HEK293 (cell line): ENCODE results near the gene LRRN2.

Experiments
- CTCF ChIA-PET: fragments of 350-600 bp; formaldehyde crosslinking; extraction: SDS; loops from one replicate; lab custom pipeline; 2021; ENCODE audit warnings: antibody characterized with exemption; lab: Yijun Ruan, JAX
- POLR2A ChIA-PET: fragments of 300-600 bp; formaldehyde crosslinking; extraction: SDS; loops from one replicate; lab custom pipeline; 2020; ENCODE audit warnings: antibody characterized with exemption, inconsistent platforms; lab: Yijun Ruan, JAX
- H3K27ac ChIP-seq: fragments of 200-500 bp; sonication (Bioruptor generic); 2 replicates; pipeline ENCODE4 v1.5.1; 2014; ENCODE audit warnings: low read depth, low read length, control low read depth, inconsistent platforms; ENCODE audit errors: extremely low read depth
- H3K36me3 ChIP-seq, 2 experiments: fragments of 200-500 bp in 1 of 2; sonication (Bioruptor generic) in 1 of 2; 1 replicate in 1 of 2; 2 replicates in 1 of 2; pipeline ENCODE4 v1.5.1; 2014 to 2017; ENCODE audit warnings: inconsistent platforms in 2 of 2, low read length in 2 of 2; ENCODE audit not compliant: control insufficient read depth in 2 of 2, insufficient read depth in 1 of 2
- H3K4me1 ChIP-seq: fragments of 200-500 bp; sonication (Bioruptor generic); 2 replicates; pipeline ENCODE4 v1.5.1; 2014; ENCODE audit warnings: mild to moderate bottlenecking, low read length, inconsistent platforms; ENCODE audit not compliant: control insufficient read depth, insufficient read depth
- H3K4me3 ChIP-seq: 2 replicates; pipeline ENCODE4 v1.5.1; 2011; ENCODE audit warnings: low read depth, mild to moderate bottlenecking, control low read depth, low read length, moderate library complexity
- H3K9me3 ChIP-seq: fragments of 200-500 bp; sonication (Bioruptor generic); 2 replicates; pipeline ENCODE4 v1.5.1; 2014; ENCODE audit warnings: low read depth, low read length, inconsistent platforms; ENCODE audit not compliant: control insufficient read depth, insufficient read depth
- ATF2 ChIP-seq: fragments of 450-650 bp; formaldehyde crosslinking; IDR thresholded peaks from 2 replicates; pipeline ENCODE4 v1.5.1; 2016; ENCODE audit warnings: missing biosample characterization, missing genetic modification characterization, low read depth
- FEZF1 ChIP-seq: fragments of 450-650 bp; formaldehyde crosslinking; IDR thresholded peaks from 2 replicates; pipeline ENCODE4 v1.5.1; 2016; ENCODE audit warnings: missing biosample characterization, missing genetic modification characterization
- GLIS1 ChIP-seq: fragments of 450-650 bp; formaldehyde crosslinking; IDR thresholded peaks from 2 replicates; pipeline ENCODE4 v1.5.1; 2016; ENCODE audit warnings: missing biosample characterization, missing genetic modification characterization
- KLF16 ChIP-seq: fragments of 450-650 bp; formaldehyde crosslinking; IDR thresholded peaks from 2 replicates; pipeline ENCODE4 v1.5.1; 2017; ENCODE audit warnings: missing biosample characterization, missing genetic modification characterization
- MEIS1 ChIP-seq: sonication (generic); formaldehyde crosslinking; IDR thresholded peaks from 2 replicates; pipeline ENCODE4 v1.8.1; 2022; ENCODE audit warnings: missing genetic modification reagents, mild to moderate bottlenecking, borderline replicate concordance
- MZF1 ChIP-seq: fragments of 450-650 bp; formaldehyde crosslinking; IDR thresholded peaks from 2 replicates; pipeline ENCODE4 v1.5.1; 2017; ENCODE audit warnings: missing biosample characterization, missing genetic modification characterization, borderline replicate concordance
- PATZ1 ChIP-seq: fragments of 450-650 bp; formaldehyde crosslinking; IDR thresholded peaks from 2 replicates; pipeline ENCODE4 v1.5.1; 2016; ENCODE audit warnings: missing biosample characterization, missing genetic modification characterization
- REST ChIP-seq: fragments of 450-650 bp; formaldehyde crosslinking; IDR thresholded peaks from 2 replicates; pipeline ENCODE4 v1.5.1; 2016; ENCODE audit warnings: missing biosample characterization, missing genetic modification characterization
- ZBTB21 ChIP-seq: fragments of 450-650 bp; formaldehyde crosslinking; IDR thresholded peaks from 2 replicates; pipeline ENCODE4 v1.5.1; 2017; ENCODE audit warnings: missing biosample characterization, missing genetic modification characterization
- ZEB2 ChIP-seq: fragments of 450-650 bp; formaldehyde crosslinking; IDR thresholded peaks from 2 replicates; pipeline ENCODE4 v1.5.1; 2016; ENCODE audit warnings: missing biosample characterization, missing genetic modification characterization
- ZFP37 ChIP-seq: fragments of 450-650 bp; formaldehyde crosslinking; IDR thresholded peaks from 2 replicates; pipeline ENCODE4 v1.5.1; 2016; ENCODE audit warnings: missing biosample characterization, missing genetic modification characterization
- ZIC2 ChIP-seq: fragments of 450-650 bp; formaldehyde crosslinking; IDR thresholded peaks from 2 replicates; pipeline ENCODE4 v1.5.1; 2016; ENCODE audit warnings: missing biosample characterization, missing genetic modification characterization
- ZNF10 ChIP-seq: fragments of 450-650 bp; formaldehyde crosslinking; IDR thresholded peaks from 2 replicates; pipeline ENCODE4 v1.5.1; 2017; ENCODE audit warnings: missing biosample characterization, missing genetic modification characterization
- ZNF114 ChIP-seq: fragments of 450-650 bp; formaldehyde crosslinking; IDR thresholded peaks from 2 replicates; pipeline ENCODE4 v1.5.0; 2017; ENCODE audit warnings: missing biosample characterization, missing genetic modification characterization
- ZNF174 ChIP-seq: fragments of 450-650 bp; formaldehyde crosslinking; IDR thresholded peaks from 2 replicates; pipeline ENCODE4 v1.5.0; 2017; ENCODE audit warnings: missing biosample characterization, mild to moderate bottlenecking, missing genetic modification characterization
- ZNF24 ChIP-seq: fragments of 450-650 bp; formaldehyde crosslinking; IDR thresholded peaks from 2 replicates; pipeline ENCODE4 v1.5.1; 2016; ENCODE audit warnings: missing biosample characterization, missing genetic modification characterization
- ZNF292 ChIP-seq: fragments of 450-650 bp; formaldehyde crosslinking; IDR thresholded peaks from 2 replicates; pipeline ENCODE4 v1.5.1; 2016; ENCODE audit warnings: low read depth, missing biosample characterization, missing genetic modification characterization, borderline replicate concordance
- ZNF341 ChIP-seq: fragments of 450-650 bp; formaldehyde crosslinking; IDR thresholded peaks from 2 replicates; pipeline ENCODE4; 2016; ENCODE audit warnings: low read depth, missing biosample characterization, missing genetic modification characterization
- ZNF404 ChIP-seq: fragments of 450-650 bp; formaldehyde crosslinking; IDR thresholded peaks from 2 replicates; pipeline ENCODE4 v1.5.1; 2017; ENCODE audit warnings: missing biosample characterization, missing genetic modification characterization
- ZNF449 ChIP-seq: fragments of 450-650 bp; formaldehyde crosslinking; IDR thresholded peaks from 2 replicates; pipeline ENCODE4 v1.5.1; 2017; ENCODE audit warnings: missing biosample characterization, mild to moderate bottlenecking, missing genetic modification characterization, moderate library complexity
- ZNF513 ChIP-seq: fragments of 450-650 bp; IDR thresholded peaks from 2 replicates; pipeline ENCODE4 v1.5.1; 2018; ENCODE audit warnings: missing biosample characterization, missing genetic modification characterization
- ZNF558 ChIP-seq: fragments of 450-650 bp; formaldehyde crosslinking; IDR thresholded peaks from 2 replicates; pipeline ENCODE4 v1.5.1; 2016; ENCODE audit warnings: missing biosample characterization, missing genetic modification characterization
- ZNF561 ChIP-seq: fragments of 450-650 bp; IDR thresholded peaks from 2 replicates; pipeline ENCODE4 v1.5.1; 2018; ENCODE audit warnings: missing biosample characterization, missing genetic modification characterization, borderline replicate concordance
- ZNF585B ChIP-seq: fragments of 450-650 bp; formaldehyde crosslinking; IDR thresholded peaks from 2 replicates; pipeline ENCODE4 v1.5.1; 2016; ENCODE audit warnings: missing biosample characterization, missing genetic modification characterization
- ZNF629 ChIP-seq: fragments of 450-650 bp; formaldehyde crosslinking; IDR thresholded peaks from 2 replicates; pipeline ENCODE4 v1.5.1; 2017; ENCODE audit warnings: missing biosample characterization, missing genetic modification characterization
- ZNF692 ChIP-seq: fragments of 450-650 bp; formaldehyde crosslinking; IDR thresholded peaks from 2 replicates; pipeline ENCODE4 v1.5.1; 2016; ENCODE audit warnings: missing biosample characterization, missing genetic modification characterization
- ZSCAN16 ChIP-seq: fragments of 450-650 bp; formaldehyde crosslinking; IDR thresholded peaks from 2 replicates; pipeline ENCODE4 v1.5.1; 2016; ENCODE audit warnings: missing biosample characterization, missing genetic modification characterization

Gene LRRN2

GRCh38 chr1:204726478-204726877, 40.9 kb upstream of the LRRN2 start:
- H3K4me1 ChIP-seq, result peaks cover 2% of the 10 kb centered on the region
- no peaks in the 10 kb centered on the region for H3K9me3 ChIP-seq
- H3K4me3 ChIP-seq, result no peak overlapping the region
- no peaks in the 10 kb centered on the region for H3K36me3 ChIP-seq
- POLR2A ChIA-PET, result no interaction called here
- CTCF ChIA-PET, result interaction anchor here (1.2 to 3.4 kb wide), 4 partner anchors 20 to 81 kb away, joined by 3 to 14 read pairs (median 8); no protein-coding TSS in a partner anchor
- no peak overlapping the region for H3K27ac ChIP-seq
- TF ChIP-seq ZNF629 (tag by site-specific recombination), result peak; percentile 89
- TF ChIP-seq REST (tag by site-specific recombination), result no peak
- no peak for TF ChIP-seq KLF16
- peak; percentile 39; the same call in 1 of the 2 replicates for TF ChIP-seq ZNF449 (tag by site-specific recombination)
- TF ChIP-seq ZNF585B (tag by site-specific recombination), result no peak
- TF ChIP-seq MZF1 (tag by site-specific recombination), result peak; percentile 67; the same call in 1 of the 2 replicates
- TF ChIP-seq ZSCAN16 (tag by site-specific recombination), result no peak
- peak; percentile 80; the same call in 1 of the 2 replicates for TF ChIP-seq ZFP37
- 0 out of 2 replicates have a peak, but pooled peaks have one; percentile 31 for TF ChIP-seq PATZ1
- TF ChIP-seq ZIC2 (tag by site-specific recombination), result peak; percentile 37
- 0 out of 2 replicates have a peak, but pooled peaks have one; percentile 39 for TF ChIP-seq ZNF24 (tag by site-specific recombination)
- no peak for TF ChIP-seq FEZF1 (tag by site-specific recombination)
- TF ChIP-seq MEIS1 (CRISPR knock-in tag), result no peak
- TF ChIP-seq ZBTB21, result peak; percentile 78
- no peak for TF ChIP-seq ZNF114 (tag by site-specific recombination)
- no peak for TF ChIP-seq ZNF404 (tag by site-specific recombination)
- 0 out of 2 replicates have a peak, but pooled peaks have one; percentile 46 for TF ChIP-seq ZNF558 (tag by site-specific recombination)
- TF ChIP-seq ZNF513 (tag by site-specific recombination), result no peak
- 0 out of 2 replicates have a peak, but pooled peaks have one; percentile 21 for TF ChIP-seq GLIS1 (tag by site-specific recombination)
- TF ChIP-seq ZNF292 (tag by site-specific recombination), result no peak
- TF ChIP-seq ZNF341 (tag by site-specific recombination), result no peak
- no peak; the same call in 1 of the 2 replicates for TF ChIP-seq ZNF692 (tag by site-specific recombination)
- TF ChIP-seq ZNF10 (tag by site-specific recombination), result no peak
- no peak for TF ChIP-seq ZNF174 (tag by site-specific recombination)
- TF ChIP-seq ZNF561 (tag by site-specific recombination), result no peak
- TF ChIP-seq ATF2 (tag by site-specific recombination), result peak; percentile 92
- TF ChIP-seq ZEB2, result peak; percentile 67; the same call in 1 of the 2 replicates
